ENCODE measurements around the gene F8.
"Not testable (repeated sequence)": the region's sequence is repeated elsewhere in the genome, so short reads cannot be mapped to it uniquely, and the experiment has no call there.

Gene F8

GRCh38 chrX:155027509-155028066 lies 5.1 kb upstream of the F8 start:
- H3K9ac ChIP-seq (ENCODE audit: low read depth, low read length) = peak overlapping the region; percentile 63
- peak overlapping the region; percentile 62 for H3K4me3 ChIP-seq (ENCODE audit: low read depth, low read length)
- H3K36me3 ChIP-seq (ENCODE audit: control insufficient read depth, insufficient read depth, low read length) = no peaks in the 10 kb centered on the region
- no peaks in the 10 kb centered on the region for H3K27me3 ChIP-seq (ENCODE audit: control insufficient read depth, insufficient read depth, low read length)
- no peaks in the 10 kb centered on the region for H3K9me3 ChIP-seq (ENCODE audit: control insufficient read depth, insufficient read depth, low read length)
- no peaks in the 10 kb centered on the region for H3K4me1 ChIP-seq (ENCODE audit: control insufficient read depth, insufficient read depth, low read length)

- peak within 1 kb of the TSS; percentile 62 for H3K4me3 ChIP-seq (ENCODE audit: low read depth, low read length)
- no peaks in the 10 kb centered on the region for H3K27me3 ChIP-seq (ENCODE audit: control insufficient read depth, insufficient read depth, low read length)
- H3K9ac ChIP-seq (ENCODE audit: low read depth, low read length) = peak within 1 kb of the TSS; percentile 63
- no peaks in the 10 kb centered on the region for H3K9me3 ChIP-seq (ENCODE audit: control insufficient read depth, insufficient read depth, low read length)
- H3K4me1 ChIP-seq (ENCODE audit: control insufficient read depth, insufficient read depth, low read length) = no peaks in the 10 kb centered on the region
- H3K36me3 ChIP-seq (ENCODE audit: control insufficient read depth, insufficient read depth, low read length) = no peaks in the 10 kb centered on the region
Observed at GRCh38 chrX:155026727-155027508, 4.4 kb upstream of the F8 start, which contains the start of gene FUNDC2. Gene FUNDC2 (plus strand): TSS chrX:155026844. CDS start chrX:155026939, 95 bp downstream.

- Histone ChIP-seq H3K9ac (ENCODE audit: low read depth, low read length) (no peak overlapping the region), H3K27me3 (ENCODE audit: control insufficient read depth, insufficient read depth, low read length) (no peaks in the 10 kb centered on the region), H3K36me3 (ENCODE audit: control insufficient read depth, insufficient read depth, low read length) (no peaks in the 10 kb centered on the region), H3K9me3 (ENCODE audit: control insufficient read depth, insufficient read depth, low read length) (no peaks in the 10 kb centered on the region), H3K4me3 (ENCODE audit: low read depth, low read length) (peak overlapping the region; percentile 62), H3K4me1 (ENCODE audit: control insufficient read depth, insufficient read depth, low read length) (no peaks in the 10 kb centered on the region)
Observed at GRCh38 chrX:155026420-155026726, 3.9 kb upstream of the F8 start.

- Histone ChIP-seq H3K9ac (ENCODE audit: low read depth, low read length) (no peak overlapping the region), H3K4me3 (ENCODE audit: low read depth, low read length) (no peak overlapping the region), H3K36me3 (ENCODE audit: control insufficient read depth, insufficient read depth, low read length) (no peaks in the 10 kb centered on the region), H3K9me3 (ENCODE audit: control insufficient read depth, insufficient read depth, low read length) (no peaks in the 10 kb centered on the region), H3K27me3 (ENCODE audit: control insufficient read depth, insufficient read depth, low read length) (no peaks in the 10 kb centered on the region), H3K4me1 (ENCODE audit: control insufficient read depth, insufficient read depth, low read length) (no peaks in the 10 kb centered on the region)
Observed at GRCh38 chrX:155023907-155024833, 1.6 kb upstream of the F8 start.

- Histone ChIP-seq H3K4me3 (ENCODE audit: low read depth, low read length) (no peak overlapping the region), H3K4me1 (ENCODE audit: control insufficient read depth, insufficient read depth, low read length) (no peaks in the 10 kb centered on the region), H3K9me3 (ENCODE audit: control insufficient read depth, insufficient read depth, low read length) (no peaks in the 10 kb centered on the region), H3K27me3 (ENCODE audit: control insufficient read depth, insufficient read depth, low read length) (no peaks in the 10 kb centered on the region), H3K9ac (ENCODE audit: low read depth, low read length) (no peak overlapping the region), H3K36me3 (ENCODE audit: control insufficient read depth, insufficient read depth, low read length) (no peaks in the 10 kb centered on the region)
Observed at GRCh38 chrX:155020591-155020990, 1.9 kb downstream of the F8 start.

GRCh38 chrX:155009994-155010472 lies 12.5 kb downstream of the F8 start:
- Histone ChIP-seq H3K36me3 (ENCODE audit: control insufficient read depth, insufficient read depth, low read length) (no peaks in the 10 kb centered on the region), H3K9me3 (ENCODE audit: control insufficient read depth, insufficient read depth, low read length) (no peaks in the 10 kb centered on the region), H3K27me3 (ENCODE audit: control insufficient read depth, insufficient read depth, low read length) (no peaks in the 10 kb centered on the region), H3K4me1 (ENCODE audit: control insufficient read depth, insufficient read depth, low read length) (no peaks in the 10 kb centered on the region), H3K4me3 (ENCODE audit: low read depth, low read length) (no peak overlapping the region), H3K9ac (ENCODE audit: low read depth, low read length) (no peak overlapping the region)

GRCh38 chrX:155008578-155008977 lies 13.9 kb downstream of the F8 start:
- H3K36me3 ChIP-seq (ENCODE audit: control insufficient read depth, insufficient read depth, low read length); H3K9me3 ChIP-seq (ENCODE audit: control insufficient read depth, insufficient read depth, low read length); H3K4me3 ChIP-seq (ENCODE audit: low read depth, low read length); H3K27me3 ChIP-seq (ENCODE audit: control insufficient read depth, insufficient read depth, low read length); H3K4me1 ChIP-seq (ENCODE audit: control insufficient read depth, insufficient read depth, low read length); H3K9ac ChIP-seq (ENCODE audit: low read depth, low read length): not testable (repeated sequence)

GRCh38 chrX:155006913-155007671 lies 15.4 kb downstream of the F8 start:
- H3K4me1 ChIP-seq (ENCODE audit: control insufficient read depth, insufficient read depth, low read length); H3K9me3 ChIP-seq (ENCODE audit: control insufficient read depth, insufficient read depth, low read length); H3K36me3 ChIP-seq (ENCODE audit: control insufficient read depth, insufficient read depth, low read length); H3K9ac ChIP-seq (ENCODE audit: low read depth, low read length); H3K4me3 ChIP-seq (ENCODE audit: low read depth, low read length); H3K27me3 ChIP-seq (ENCODE audit: control insufficient read depth, insufficient read depth, low read length): not testable (repeated sequence)

- not testable (repeated sequence) for H3K27me3 ChIP-seq (ENCODE audit: control insufficient read depth, insufficient read depth, low read length); H3K4me3 ChIP-seq (ENCODE audit: low read depth, low read length); H3K9ac ChIP-seq (ENCODE audit: low read depth, low read length); H3K4me1 ChIP-seq (ENCODE audit: control insufficient read depth, insufficient read depth, low read length); H3K9me3 ChIP-seq (ENCODE audit: control insufficient read depth, insufficient read depth, low read length); H3K36me3 ChIP-seq (ENCODE audit: control insufficient read depth, insufficient read depth, low read length)
Observed at GRCh38 chrX:155006379-155006778, 16.1 kb downstream of the F8 start.

GRCh38 chrX:155005190-155005589 lies 17.3 kb downstream of the F8 start:
- H3K36me3 ChIP-seq (ENCODE audit: control insufficient read depth, insufficient read depth, low read length) = no peaks in the 10 kb centered on the region
- no peaks in the 10 kb centered on the region for H3K9me3 ChIP-seq (ENCODE audit: control insufficient read depth, insufficient read depth, low read length)
- H3K4me3 ChIP-seq (ENCODE audit: low read depth, low read length) = no peak overlapping the region
- no peaks in the 10 kb centered on the region for H3K4me1 ChIP-seq (ENCODE audit: control insufficient read depth, insufficient read depth, low read length)
- no peak overlapping the region for H3K9ac ChIP-seq (ENCODE audit: low read depth, low read length)
- no peaks in the 10 kb centered on the region for H3K27me3 ChIP-seq (ENCODE audit: control insufficient read depth, insufficient read depth, low read length)

- Histone ChIP-seq H3K9ac (ENCODE audit: low read depth, low read length) (no peak overlapping the region), H3K27me3 (ENCODE audit: control insufficient read depth, insufficient read depth, low read length) (no peaks in the 10 kb centered on the region), H3K4me1 (ENCODE audit: control insufficient read depth, insufficient read depth, low read length) (no peaks in the 10 kb centered on the region), H3K9me3 (ENCODE audit: control insufficient read depth, insufficient read depth, low read length) (peaks cover 3% of the 10 kb centered on the region), H3K36me3 (ENCODE audit: control insufficient read depth, insufficient read depth, low read length) (no peaks in the 10 kb centered on the region), H3K4me3 (ENCODE audit: low read depth, low read length) (no peak overlapping the region)
Observed at GRCh38 chrX:155001873-155002272, 20.6 kb downstream of the F8 start.
